K562 (cell line): ENCODE measurements around the gene TPSAB1. TPM values are rescaled to one million over a fixed set of nuclear protein-coding genes. Genes with fewer than 3 reads are reported as not detected.

Source experiments
- CBX3 ChIP-seq, 2 experiments: IDR thresholded peaks; 1 replicate in 1 of 2; 2 replicates in 1 of 2; pipeline ENCODE4 v1.6.1; 2012; ENCODE audit warnings: inconsistent platforms in 2 of 2, low read length in 2 of 2, borderline replicate concordance in 1 of 2, control low read depth in 1 of 2
- CEBPG ChIP-seq, 3 experiments: fragments of 200-800 bp in 1 of 3; sonication (Bioruptor generic) in 1 of 3; sonication (generic) in 1 of 3; formaldehyde crosslinking in 1 of 3; IDR thresholded peaks in 2 of 3; conservative IDR thresholded peaks in 1 of 3; 2 replicates each; pipeline versions ENCODE4 v1.6.1 to v1.8.0; 2016 to 2022; ENCODE audit warnings: missing compliant biosample characterization in 2 of 3, missing genetic modification characterization in 2 of 3, mild to moderate bottlenecking in 1 of 3, missing genetic modification reagents in 1 of 3
- CREM ChIP-seq: IDR thresholded peaks from 2 replicates; pipeline ENCODE4 v1.6.1; 2014; ENCODE audit warnings: antibody characterized with exemption, low read depth
- CTCFL ChIP-seq: IDR thresholded peaks from 2 replicates; pipeline ENCODE4 v1.6.1; 2011; ENCODE audit warnings: borderline replicate concordance, low read depth, mild to moderate bottlenecking, moderate library complexity, low read length; ENCODE audit not compliant: insufficient read depth, poor library complexity, severe bottlenecking
- L3MBTL2 ChIP-seq: fragments of 450-650 bp; IDR thresholded peaks from 2 replicates; pipeline ENCODE4 v1.6.1; 2016; ENCODE audit warnings: mild to moderate bottlenecking, moderate library complexity
- MAFK ChIP-seq: IDR thresholded peaks from 2 replicates; pipeline ENCODE4 v1.6.1; 2011; ENCODE audit warnings: low read length, improper control_type of control experiment
- SMARCE1 ChIP-seq: fragments of 450-650 bp; IDR thresholded peaks from 2 replicates; pipeline ENCODE4 v1.7.1; 2016; ENCODE audit warnings: mild to moderate bottlenecking
- ZNF318 ChIP-seq, 2 experiments: fragments of 450-650 bp; IDR thresholded peaks; 2 replicates each; pipeline ENCODE4 v1.6.1; 2016; ENCODE audit warnings: mild to moderate bottlenecking in 2 of 2, borderline replicate concordance in 1 of 2, low read depth in 1 of 2, moderate library complexity in 1 of 2
- ZNF507 ChIP-seq: conservative IDR thresholded peaks from 2 replicates; pipeline ENCODE4 v1.6.1; 2017; ENCODE audit warnings: missing genetic modification characterization, missing compliant biosample characterization
- polyA plus RNA-seq, 8 experiments: library from polyadenylated mRNA; depleted of rRNA in 4 of 8; stranded (reverse) in 5 of 8; unstranded in 3 of 8; fragments of >200 nt; fragmentation: Nextera tagmentation in 2 of 8; fragmentation: Illumina TruSeq in 1 of 8; extraction: Ambion mirVana in 2 of 8; extraction: Trizol in 1 of 8; gene quantifications; 2 replicates each; pipeline versions ENCODE4 v1.2.1 to v1.2.3, GENCODE V29; 2011 to 2014; ENCODE audit warnings: inconsistent platforms in 1 of 8, missing spikeins in 1 of 8
- total RNA-seq, 7 experiments: library from RNA; depleted of rRNA in 6 of 7; stranded (reverse); fragments of >200 nt in 6 of 7; fragmentation: Illumina TruSeq in 2 of 7; extraction: Trizol in 2 of 7; gene quantifications; 2 replicates each; pipeline versions ENCODE4 v1.2.1 to v1.2.3, GENCODE V29; 2011 to 2021; ENCODE audit warnings: low replicate concordance in 1 of 7
- TF ChIP-seq, protein P1 (sequence below), 3 experiments: fragments of 200-800 bp in 1 of 3; sonication (Bioruptor generic) in 1 of 3; sonication (generic) in 1 of 3; formaldehyde crosslinking in 1 of 3; IDR thresholded peaks; 2 replicates each; pipeline versions ENCODE4 v1.6.1 to v1.8.0; 2016 to 2022; ENCODE audit warnings: mild to moderate bottlenecking in 2 of 3, missing compliant biosample characterization in 2 of 3, missing genetic modification characterization in 2 of 3, missing genetic modification reagents in 1 of 3
- TF ChIP-seq, protein P2 (sequence below): fragments of 200-400 bp; formaldehyde crosslinking; IDR thresholded peaks from 2 replicates; pipeline ENCODE4 v1.6.1; 2017; ENCODE audit warnings: mild to moderate bottlenecking, low read depth, low read length, moderate library complexity

TPSAB1 gene
- total and polyA plus RNA-seq, 9 of the 15 experiments (the other 6 are each of a cell fraction or from before 2014, with no cell fraction given), result not detected

DNA sequence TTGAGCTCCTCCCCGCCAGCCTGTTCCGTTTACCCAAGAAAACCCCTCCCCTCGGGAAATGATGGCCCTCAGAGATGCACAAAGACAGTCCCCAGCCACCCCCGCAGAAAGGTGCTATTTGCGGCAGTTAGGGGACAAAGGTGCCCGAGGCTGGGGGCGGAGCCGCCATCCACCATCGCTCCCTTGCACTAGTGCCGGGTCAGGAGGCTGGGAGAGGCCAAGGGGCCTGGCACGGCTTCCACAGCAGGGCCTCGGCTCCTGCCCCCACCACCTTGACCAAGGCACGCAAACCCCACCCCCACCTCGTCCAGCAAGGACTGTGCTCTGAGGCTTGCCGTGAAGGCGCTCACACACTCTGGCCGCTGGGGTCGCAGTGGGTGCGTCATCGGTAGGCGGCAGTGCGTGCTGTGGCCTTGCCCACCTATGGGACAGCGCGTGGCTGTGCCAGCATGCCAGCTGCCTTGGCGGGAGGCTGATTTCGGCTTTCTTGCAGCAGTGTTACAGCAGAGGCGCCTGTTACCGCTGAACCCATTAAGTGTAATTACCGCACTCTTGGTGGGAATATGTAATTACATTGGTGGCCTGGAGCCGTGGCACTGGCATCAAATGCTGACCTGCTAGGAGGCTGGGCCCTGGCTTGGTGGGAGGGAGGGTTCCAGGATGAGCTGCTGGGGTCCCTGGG lies 47.2 kb upstream of the TPSAB1 start (continued):
- TF ChIP-seq, protein P1, sequence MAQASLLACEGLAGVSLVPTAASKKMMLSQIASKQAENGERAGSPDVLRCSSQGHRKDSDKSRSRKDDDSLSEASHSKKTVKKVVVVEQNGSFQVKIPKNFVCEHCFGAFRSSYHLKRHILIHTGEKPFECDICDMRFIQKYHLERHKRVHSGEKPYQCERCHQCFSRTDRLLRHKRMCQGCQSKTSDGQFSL (CRISPR knock-in tag; IDR thresholded peaks at IDR 0.05), result 0 out of 2 replicates have a peak, but pooled peaks have one; percentile 19
- TF ChIP-seq, protein P1 (tag; IDR thresholded peaks at IDR 0.05), result no peak
- TF ChIP-seq CTCFL, result peak; percentile 68
- TF ChIP-seq ZNF318 (IDR thresholded peaks at IDR 0.05; ENCODE audit: borderline replicate concordance in 1 of 2, low read depth in 1 of 2), result no peak
- TF ChIP-seq ZNF507 (tag), result no peak
- peak in 1 of 2 experiments; percentile 63; a peak in 1 of 3 replicates for TF ChIP-seq CBX3 (IDR thresholded peaks at IDR 0.05; ENCODE audit: borderline replicate concordance in 1 of 2, low read length in 2 of 2)
- TF ChIP-seq SMARCE1, result no peak
- no peak for TF ChIP-seq MAFK
- TF ChIP-seq L3MBTL2, result peak; percentile 61
- TF ChIP-seq, protein P2, sequence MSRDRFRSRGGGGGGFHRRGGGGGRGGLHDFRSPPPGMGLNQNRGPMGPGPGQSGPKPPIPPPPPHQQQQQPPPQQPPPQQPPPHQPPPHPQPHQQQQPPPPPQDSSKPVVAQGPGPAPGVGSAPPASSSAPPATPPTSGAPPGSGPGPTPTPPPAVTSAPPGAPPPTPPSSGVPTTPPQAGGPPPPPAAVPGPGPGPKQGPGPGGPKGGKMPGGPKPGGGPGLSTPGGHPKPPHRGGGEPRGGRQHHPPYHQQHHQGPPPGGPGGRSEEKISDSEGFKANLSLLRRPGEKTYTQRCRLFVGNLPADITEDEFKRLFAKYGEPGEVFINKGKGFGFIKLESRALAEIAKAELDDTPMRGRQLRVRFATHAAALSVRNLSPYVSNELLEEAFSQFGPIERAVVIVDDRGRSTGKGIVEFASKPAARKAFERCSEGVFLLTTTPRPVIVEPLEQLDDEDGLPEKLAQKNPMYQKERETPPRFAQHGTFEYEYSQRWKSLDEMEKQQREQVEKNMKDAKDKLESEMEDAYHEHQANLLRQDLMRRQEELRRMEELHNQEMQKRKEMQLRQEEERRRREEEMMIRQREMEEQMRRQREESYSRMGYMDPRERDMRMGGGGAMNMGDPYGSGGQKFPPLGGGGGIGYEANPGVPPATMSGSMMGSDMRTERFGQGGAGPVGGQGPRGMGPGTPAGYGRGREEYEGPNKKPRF, result no peak
- TF ChIP-seq CEBPG (CRISPR knock-in tag; IDR thresholded peaks at IDR 0.05), result peak; percentile 26; the same call in 1 of the 2 replicates
- TF ChIP-seq CEBPG (tag; conservative IDR thresholded peaks at IDR 0.05 in 1 of 2, IDR thresholded peaks at IDR 0.05 in 1 of 2), result no peak
- TF ChIP-seq CREM, result peak; percentile 94
